DND-41 (cell line): ENCODE results near the gene ABLIM2.

ENCODE experiments used
- ATAC-seq: fragments of 200-7000 bp; cut with Tn5 transposase; 3 replicates; pipeline ENCODE4 v1.9.1; 2021; ENCODE audit warnings: low read depth; ENCODE audit not compliant: insufficient read depth
- DNase-seq: peaks from one replicate; pipeline ENCODE4 v3.0.0-alpha.2; 2020
- H2AFZ ChIP-seq: 2 replicates; pipeline ENCODE4 v1.6.0; 2012; ENCODE audit warnings: low read depth, low read length
- H3K27ac ChIP-seq: 2 replicates; pipeline ENCODE4 v1.5.1; 2012; ENCODE audit warnings: low read length, inconsistent platforms
- H3K27me3 ChIP-seq: fragments of 200-600 bp; sonication (generic); 2 replicates; pipeline ENCODE4 v1.6.0; 2012; ENCODE audit warnings: low read length, mild to moderate bottlenecking, inconsistent platforms; ENCODE audit not compliant: insufficient read depth, poor library complexity
- H3K36me3 ChIP-seq: 2 replicates; pipeline ENCODE4 v1.5.1; 2012; ENCODE audit warnings: low read length, inconsistent platforms; ENCODE audit not compliant: insufficient read depth
- H3K4me1 ChIP-seq: 2 replicates; pipeline ENCODE4 v1.5.1; 2012; ENCODE audit warnings: mild to moderate bottlenecking, low read length; ENCODE audit not compliant: insufficient read depth
- H3K4me2 ChIP-seq: 2 replicates; pipeline ENCODE4 v1.6.0; 2012; ENCODE audit warnings: mild to moderate bottlenecking, moderate library complexity, low read length, inconsistent platforms; ENCODE audit not compliant: insufficient read depth
- H3K4me3 ChIP-seq, 2 experiments: fragments of 200-600 bp in 1 of 2; shearing (Covaris generic) in 1 of 2; 2 replicates each; pipeline ENCODE4 v1.5.1; 2012 to 2016; ENCODE audit warnings: inconsistent platforms in 2 of 2, low read length in 2 of 2, mild to moderate bottlenecking in 2 of 2, low read depth in 1 of 2, moderate library complexity in 1 of 2
- H3K79me2 ChIP-seq: 2 replicates; pipeline ENCODE4 v1.6.0; 2012; ENCODE audit warnings: low read length, inconsistent platforms; ENCODE audit not compliant: insufficient read depth
- H3K9ac ChIP-seq: 2 replicates; pipeline ENCODE4 v1.6.0; 2012; ENCODE audit warnings: low read depth, mild to moderate bottlenecking, inconsistent platforms, low read length, moderate library complexity
- H3K9me3 ChIP-seq: 2 replicates; pipeline ENCODE4 v1.5.1; 2012; ENCODE audit warnings: low read length, moderate library complexity, mild to moderate bottlenecking, inconsistent platforms; ENCODE audit not compliant: insufficient read depth, severe bottlenecking
- H4K20me1 ChIP-seq: 2 replicates; pipeline ENCODE4 v1.6.0; 2012; ENCODE audit warnings: low read length; ENCODE audit not compliant: insufficient read depth
- EZH2 ChIP-seq: IDR thresholded peaks from 3 replicates; pipeline ENCODE4 v1.6.1; 2012; ENCODE audit warnings: borderline replicate concordance, low read depth, mild to moderate bottlenecking, moderate library complexity, low read length, inconsistent platforms; ENCODE audit not compliant: severe bottlenecking
- TF ChIP-seq, protein P1 (sequence below): IDR thresholded peaks from 2 replicates; pipeline ENCODE4 v1.5.1; 2012; ENCODE audit warnings: borderline replicate concordance, low read length, moderate library complexity, mild to moderate bottlenecking; ENCODE audit not compliant: poor library complexity, severe bottlenecking; ENCODE audit errors: extremely low read depth

ABLIM2 gene

DNA sequence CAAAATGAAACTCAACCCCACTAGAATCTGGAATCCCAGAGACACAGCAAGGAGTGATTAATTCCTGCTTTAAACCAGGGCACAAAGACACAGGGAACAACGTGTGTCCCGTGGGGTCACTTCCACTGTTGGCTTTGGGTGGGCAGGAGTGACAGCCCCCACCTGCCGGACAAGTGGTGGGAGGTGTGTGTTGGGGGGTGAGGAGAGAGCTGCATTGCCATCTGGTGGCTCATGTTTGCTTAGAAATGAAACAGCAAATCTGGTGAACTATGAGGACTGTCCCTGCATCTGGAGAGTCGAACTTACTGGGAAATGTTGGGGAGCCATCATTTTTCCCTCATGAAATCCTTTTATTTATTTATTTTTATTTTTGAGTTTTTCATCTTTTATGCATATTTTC lies 143.1 kb downstream of the ABLIM2 start:
- no peaks in the 10 kb centered on the region for H3K36me3 ChIP-seq
- H3K27ac ChIP-seq = no peak overlapping the region
- H2AFZ ChIP-seq = no peak overlapping the region
- DNase-seq (no peak), ATAC-seq (no peak)
- no peak overlapping the region for H3K4me3 ChIP-seq
- TF ChIP-seq, protein P1, sequence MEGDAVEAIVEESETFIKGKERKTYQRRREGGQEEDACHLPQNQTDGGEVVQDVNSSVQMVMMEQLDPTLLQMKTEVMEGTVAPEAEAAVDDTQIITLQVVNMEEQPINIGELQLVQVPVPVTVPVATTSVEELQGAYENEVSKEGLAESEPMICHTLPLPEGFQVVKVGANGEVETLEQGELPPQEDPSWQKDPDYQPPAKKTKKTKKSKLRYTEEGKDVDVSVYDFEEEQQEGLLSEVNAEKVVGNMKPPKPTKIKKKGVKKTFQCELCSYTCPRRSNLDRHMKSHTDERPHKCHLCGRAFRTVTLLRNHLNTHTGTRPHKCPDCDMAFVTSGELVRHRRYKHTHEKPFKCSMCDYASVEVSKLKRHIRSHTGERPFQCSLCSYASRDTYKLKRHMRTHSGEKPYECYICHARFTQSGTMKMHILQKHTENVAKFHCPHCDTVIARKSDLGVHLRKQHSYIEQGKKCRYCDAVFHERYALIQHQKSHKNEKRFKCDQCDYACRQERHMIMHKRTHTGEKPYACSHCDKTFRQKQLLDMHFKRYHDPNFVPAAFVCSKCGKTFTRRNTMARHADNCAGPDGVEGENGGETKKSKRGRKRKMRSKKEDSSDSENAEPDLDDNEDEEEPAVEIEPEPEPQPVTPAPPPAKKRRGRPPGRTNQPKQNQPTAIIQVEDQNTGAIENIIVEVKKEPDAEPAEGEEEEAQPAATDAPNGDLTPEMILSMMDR = no peak
- no peak for TF ChIP-seq EZH2
- no peak overlapping the region for H3K4me2 ChIP-seq
- H3K4me1 ChIP-seq = no peaks in the 10 kb centered on the region
- no peak overlapping the region for H3K9ac ChIP-seq
- H4K20me1 ChIP-seq = no peaks in the 10 kb centered on the region
- no peaks in the 10 kb centered on the region for H3K79me2 ChIP-seq
- H3K27me3 ChIP-seq = no peaks in the 10 kb centered on the region
- H3K9me3 ChIP-seq = no peaks in the 10 kb centered on the region

DNA sequence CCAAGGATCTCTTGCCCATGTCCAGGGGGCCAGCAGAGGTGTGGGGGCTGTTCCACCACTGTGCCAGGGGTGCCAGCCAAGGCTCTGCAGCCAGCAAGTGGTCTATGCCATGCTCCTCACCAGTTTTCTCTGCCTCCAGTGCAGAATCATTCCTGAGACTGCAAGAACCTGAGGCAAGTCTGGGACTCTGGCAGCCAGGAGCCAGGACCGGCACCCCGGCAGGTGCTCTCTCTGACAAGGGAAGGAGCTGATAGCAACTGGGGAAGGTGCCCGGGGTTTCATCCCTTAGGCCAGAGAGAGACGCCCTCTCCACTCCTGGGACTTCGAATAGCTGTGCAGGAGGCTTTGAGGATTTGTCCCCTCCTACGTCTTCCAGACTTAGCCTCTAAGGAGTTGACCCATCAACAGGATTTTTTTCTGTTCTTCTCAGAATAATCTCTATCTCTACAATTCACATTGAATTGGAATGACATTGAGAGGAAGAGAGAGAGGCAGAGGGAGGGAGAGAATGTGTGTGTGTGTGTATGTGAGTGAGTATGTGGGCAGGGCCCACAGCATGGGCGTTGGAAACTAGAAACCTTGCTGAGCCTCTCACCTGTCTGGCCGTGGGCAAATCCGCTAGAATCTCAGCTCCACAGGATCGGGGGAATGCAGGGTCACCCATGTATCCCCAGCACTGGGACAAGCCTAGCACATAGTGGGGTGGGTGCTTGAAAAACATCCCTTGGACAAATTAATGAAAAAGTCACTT lies 144.5 kb downstream of the ABLIM2 start:
- no peaks in the 10 kb centered on the region for H3K36me3 ChIP-seq
- H3K4me2 ChIP-seq = no peak overlapping the region
- no peaks in the 10 kb centered on the region for H3K27me3 ChIP-seq
- H3K79me2 ChIP-seq = no peaks in the 10 kb centered on the region
- no peak for DNase-seq
- no peak overlapping the region for H3K27ac ChIP-seq
- H4K20me1 ChIP-seq = no peaks in the 10 kb centered on the region
- H3K9ac ChIP-seq = no peak overlapping the region
- no peak for ATAC-seq
- no peak for TF ChIP-seq EZH2
- TF ChIP-seq, protein P1 = no peak
- no peaks in the 10 kb centered on the region for H3K9me3 ChIP-seq
- H2AFZ ChIP-seq = no peak overlapping the region
- no peaks in the 10 kb centered on the region for H3K4me1 ChIP-seq
- no peak overlapping the region for H3K4me3 ChIP-seq

DNA sequence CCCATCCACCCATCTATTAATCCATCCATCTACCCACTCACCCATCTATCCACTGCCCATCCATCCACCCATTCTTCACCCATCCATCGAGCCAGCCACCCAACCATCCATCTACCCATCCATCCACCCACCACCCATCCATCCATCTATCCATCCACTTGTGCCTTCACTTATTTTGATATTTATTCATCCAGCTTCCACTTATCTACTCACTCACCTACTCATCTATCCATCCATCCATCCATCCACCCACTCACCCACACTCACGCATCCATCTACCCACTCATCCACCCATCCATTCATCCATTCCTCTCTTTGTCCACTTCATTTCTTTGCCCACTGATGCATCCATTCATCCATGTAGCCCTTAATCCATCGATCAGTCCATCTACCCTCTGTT lies 146.1 kb downstream of the ABLIM2 start:
- Histone ChIP-seq H3K79me2 (no peaks in the 10 kb centered on the region), H3K4me1 (no peaks in the 10 kb centered on the region), H3K27ac (no peak overlapping the region), H2AFZ (no peak overlapping the region), H4K20me1 (no peaks in the 10 kb centered on the region), H3K4me3 (no peak overlapping the region), H3K9ac (no peak overlapping the region), H3K27me3 (no peaks in the 10 kb centered on the region), H3K36me3 (no peaks in the 10 kb centered on the region), H3K4me2 (no peak overlapping the region), H3K9me3 (no peaks in the 10 kb centered on the region)
- TF ChIP-seq EZH2 = no peak
- TF ChIP-seq, protein P1 = no peak
- no peak for DNase-seq
- no peak for ATAC-seq
